Measurements from ENCODE around the gene TNF.
A peak's percentile ranks its signal among the peaks of the same experiment; 100 is the strongest.

TNF gene

DNA sequence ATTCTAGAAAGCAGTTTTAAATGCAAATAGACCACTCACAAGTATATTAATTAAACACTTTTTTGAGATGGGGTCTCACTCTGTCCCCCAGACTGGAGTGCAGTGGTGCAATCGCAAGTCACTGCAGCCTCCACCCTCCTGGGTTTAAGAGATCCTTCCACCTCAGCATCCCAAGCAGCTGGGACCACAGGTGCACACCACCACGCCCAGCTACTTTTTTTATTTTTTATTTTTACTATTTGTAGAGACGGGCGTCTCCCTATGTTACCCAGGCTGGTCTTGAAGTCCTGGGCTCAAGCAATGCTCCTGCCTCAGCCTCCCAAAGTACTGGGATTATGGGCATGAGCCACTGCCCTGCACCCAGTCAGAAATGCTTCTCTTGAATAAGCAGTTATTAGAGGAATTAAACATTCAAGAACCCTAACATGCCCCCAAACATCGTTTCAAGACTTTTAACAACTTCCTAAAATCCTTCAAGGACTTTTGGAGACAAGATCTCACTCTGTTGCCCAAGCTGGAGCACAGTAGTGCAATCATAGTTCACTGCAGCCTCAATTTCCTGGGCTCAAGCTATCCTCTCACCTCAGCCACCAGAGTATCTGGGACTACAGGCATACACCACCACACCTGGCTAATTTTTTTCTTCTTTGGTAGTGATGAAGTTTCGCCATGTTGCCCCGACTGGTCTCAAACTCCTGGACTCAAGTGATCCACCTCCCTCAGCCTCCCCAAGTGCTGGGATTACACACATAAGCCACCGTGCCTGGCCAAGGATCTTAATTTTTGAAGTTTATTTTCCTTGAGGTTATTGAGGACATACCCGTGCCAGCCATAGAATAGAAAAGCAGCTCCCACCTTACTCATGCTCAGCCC is 43.4 kb upstream of the TNF start:
- CTCF ChIA-PET, result interaction anchor here (0.8 to 1.6 kb wide), 4 partner anchors 15 to 158 kb away, joined by 3 read pairs; partner anchors contain the start of gene ATP6V1G2

DNA sequence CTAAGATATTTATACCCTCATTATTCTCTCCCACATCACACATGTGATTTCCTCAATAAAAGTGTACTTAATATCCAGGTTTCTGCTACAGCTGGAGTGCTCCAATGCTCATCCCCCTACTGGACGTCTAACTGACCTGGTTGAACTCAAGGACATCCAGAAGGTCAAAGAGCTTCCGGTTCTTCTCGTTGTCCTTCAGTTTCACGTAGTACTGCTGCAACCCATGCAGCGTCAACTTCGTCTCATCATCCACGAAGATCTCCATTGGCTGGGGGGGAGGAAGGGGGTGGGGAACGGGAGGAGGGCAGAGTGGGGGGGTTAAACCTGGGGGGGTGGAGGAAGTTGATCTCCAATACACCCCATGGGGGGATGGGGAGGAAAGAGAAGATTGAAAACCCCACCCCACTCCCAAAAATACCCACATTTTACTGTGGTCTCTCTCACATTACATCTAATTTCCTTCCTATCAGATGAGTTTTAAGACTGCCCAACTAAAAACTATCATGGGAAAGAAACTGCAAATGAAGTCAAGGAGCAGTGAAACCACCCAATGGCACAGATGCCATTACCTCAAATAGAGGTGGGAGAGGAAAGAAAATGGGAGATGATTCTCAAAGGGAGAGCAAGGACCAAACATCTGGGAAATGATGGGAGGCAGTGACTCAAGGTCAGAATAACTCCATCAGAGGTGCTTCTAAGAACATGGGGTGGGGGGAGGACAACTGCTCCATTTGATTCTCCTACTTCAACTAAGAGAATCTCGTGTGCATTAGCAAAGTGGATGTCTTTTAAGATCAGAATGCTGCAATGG is 42.5 kb upstream of the TNF start:
- peak overlapping the region; percentile 4 for H3K27ac ChIP-seq (ENCODE audit: extremely low read depth, low read depth, low read length)
- H3K4me3 ChIP-seq (ENCODE audit: low read depth, low read length), result no peak overlapping the region
- CTCF ChIA-PET, result interaction anchor here (0.9 to 1.6 kb wide), 2 partner anchors 14 to 65 kb away, joined by 3 read pairs; partner anchors contain the start of gene ATP6V1G2
- POLR2A ChIA-PET, result interaction anchor here (0.6 to 6.3 kb wide), 4 partner anchors 9 to 1439 kb away, joined by 3 to 112 read pairs (median 4); partner anchors contain the start of genes DDX39B and LSM2
- H3K4me1 ChIP-seq (ENCODE audit: control insufficient read depth, insufficient read depth, low read length), result no peaks in the 10 kb centered on the region
- no peaks in the 10 kb centered on the region for H3K9me3 ChIP-seq (ENCODE audit: control insufficient read depth, insufficient read depth, low read depth, low read length)
- H3K36me3 ChIP-seq (ENCODE audit: control insufficient read depth in 2 of 2, insufficient read depth in 1 of 2, low read length in 2 of 2), result peaks cover 70 to 88% of the 10 kb centered on the region in 2 experiments
- TF ChIP-seq ZNF433 (tag by site-specific recombination; IDR thresholded peaks at IDR 0.05; ENCODE audit: low read depth) (no peak), KLF8 (tag by site-specific recombination; IDR thresholded peaks at IDR 0.05) (peak; percentile 21; the same call in 1 of the 2 replicates), ZNF629 (tag by site-specific recombination; IDR thresholded peaks at IDR 0.05) (no peak), ZNF600 (tag by site-specific recombination; IDR thresholded peaks at IDR 0.05) (no peak)
- TF ChIP-seq, protein P1, sequence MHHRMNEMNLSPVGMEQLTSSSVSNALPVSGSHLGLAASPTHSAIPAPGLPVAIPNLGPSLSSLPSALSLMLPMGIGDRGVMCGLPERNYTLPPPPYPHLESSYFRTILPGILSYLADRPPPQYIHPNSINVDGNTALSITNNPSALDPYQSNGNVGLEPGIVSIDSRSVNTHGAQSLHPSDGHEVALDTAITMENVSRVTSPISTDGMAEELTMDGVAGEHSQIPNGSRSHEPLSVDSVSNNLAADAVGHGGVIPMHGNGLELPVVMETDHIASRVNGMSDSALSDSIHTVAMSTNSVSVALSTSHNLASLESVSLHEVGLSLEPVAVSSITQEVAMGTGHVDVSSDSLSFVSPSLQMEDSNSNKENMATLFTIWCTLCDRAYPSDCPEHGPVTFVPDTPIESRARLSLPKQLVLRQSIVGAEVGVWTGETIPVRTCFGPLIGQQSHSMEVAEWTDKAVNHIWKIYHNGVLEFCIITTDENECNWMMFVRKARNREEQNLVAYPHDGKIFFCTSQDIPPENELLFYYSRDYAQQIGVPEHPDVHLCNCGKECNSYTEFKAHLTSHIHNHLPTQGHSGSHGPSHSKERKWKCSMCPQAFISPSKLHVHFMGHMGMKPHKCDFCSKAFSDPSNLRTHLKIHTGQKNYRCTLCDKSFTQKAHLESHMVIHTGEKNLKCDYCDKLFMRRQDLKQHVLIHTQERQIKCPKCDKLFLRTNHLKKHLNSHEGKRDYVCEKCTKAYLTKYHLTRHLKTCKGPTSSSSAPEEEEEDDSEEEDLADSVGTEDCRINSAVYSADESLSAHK (tag by site-specific recombination; IDR thresholded peaks at IDR 0.05), result peak; percentile 97

More for the DNA sequence above, 43.4 kb upstream of the TNF start:
- no peaks in the 10 kb centered on the region for H3K9me3 ChIP-seq (ENCODE audit: control insufficient read depth, insufficient read depth, low read depth, low read length)
- H3K36me3 ChIP-seq (ENCODE audit: control insufficient read depth in 2 of 2, insufficient read depth in 1 of 2, low read length in 2 of 2), result peaks cover 62 to 80% of the 10 kb centered on the region in 2 experiments
- no peaks in the 10 kb centered on the region; the same call in 1 of the 2 replicates for H3K4me1 ChIP-seq (ENCODE audit: control insufficient read depth, insufficient read depth, low read length)
- H3K4me3 ChIP-seq (ENCODE audit: low read depth, low read length), result no peak overlapping the region
- POLR2A ChIA-PET, result interaction anchor here (0.6 to 6.3 kb wide), 8 partner anchors 10 to 1440 kb away, joined by 3 to 112 read pairs (median 4); partner anchors contain the start of genes ATP6V1G2, DDX39B, LSM2 and MICB
- H3K27ac ChIP-seq (ENCODE audit: extremely low read depth, low read depth, low read length), result no peak overlapping the region
- 0 out of 2 replicates have a peak, but pooled peaks have one; percentile 5 for TF ChIP-seq IKZF3 (tag by site-specific recombination; IDR thresholded peaks at IDR 0.05)
- TF ChIP-seq, protein P2, sequence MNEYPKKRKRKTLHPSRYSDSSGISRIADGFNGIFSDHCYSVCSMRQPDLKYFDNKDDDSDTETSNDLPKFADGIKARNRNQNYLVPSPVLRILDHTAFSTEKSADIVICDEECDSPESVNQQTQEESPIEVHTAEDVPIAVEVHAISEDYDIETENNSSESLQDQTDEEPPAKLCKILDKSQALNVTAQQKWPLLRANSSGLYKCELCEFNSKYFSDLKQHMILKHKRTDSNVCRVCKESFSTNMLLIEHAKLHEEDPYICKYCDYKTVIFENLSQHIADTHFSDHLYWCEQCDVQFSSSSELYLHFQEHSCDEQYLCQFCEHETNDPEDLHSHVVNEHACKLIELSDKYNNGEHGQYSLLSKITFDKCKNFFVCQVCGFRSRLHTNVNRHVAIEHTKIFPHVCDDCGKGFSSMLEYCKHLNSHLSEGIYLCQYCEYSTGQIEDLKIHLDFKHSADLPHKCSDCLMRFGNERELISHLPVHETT (tag by site-specific recombination; IDR thresholded peaks at IDR 0.05), result no peak
- TF ChIP-seq, protein P3, sequence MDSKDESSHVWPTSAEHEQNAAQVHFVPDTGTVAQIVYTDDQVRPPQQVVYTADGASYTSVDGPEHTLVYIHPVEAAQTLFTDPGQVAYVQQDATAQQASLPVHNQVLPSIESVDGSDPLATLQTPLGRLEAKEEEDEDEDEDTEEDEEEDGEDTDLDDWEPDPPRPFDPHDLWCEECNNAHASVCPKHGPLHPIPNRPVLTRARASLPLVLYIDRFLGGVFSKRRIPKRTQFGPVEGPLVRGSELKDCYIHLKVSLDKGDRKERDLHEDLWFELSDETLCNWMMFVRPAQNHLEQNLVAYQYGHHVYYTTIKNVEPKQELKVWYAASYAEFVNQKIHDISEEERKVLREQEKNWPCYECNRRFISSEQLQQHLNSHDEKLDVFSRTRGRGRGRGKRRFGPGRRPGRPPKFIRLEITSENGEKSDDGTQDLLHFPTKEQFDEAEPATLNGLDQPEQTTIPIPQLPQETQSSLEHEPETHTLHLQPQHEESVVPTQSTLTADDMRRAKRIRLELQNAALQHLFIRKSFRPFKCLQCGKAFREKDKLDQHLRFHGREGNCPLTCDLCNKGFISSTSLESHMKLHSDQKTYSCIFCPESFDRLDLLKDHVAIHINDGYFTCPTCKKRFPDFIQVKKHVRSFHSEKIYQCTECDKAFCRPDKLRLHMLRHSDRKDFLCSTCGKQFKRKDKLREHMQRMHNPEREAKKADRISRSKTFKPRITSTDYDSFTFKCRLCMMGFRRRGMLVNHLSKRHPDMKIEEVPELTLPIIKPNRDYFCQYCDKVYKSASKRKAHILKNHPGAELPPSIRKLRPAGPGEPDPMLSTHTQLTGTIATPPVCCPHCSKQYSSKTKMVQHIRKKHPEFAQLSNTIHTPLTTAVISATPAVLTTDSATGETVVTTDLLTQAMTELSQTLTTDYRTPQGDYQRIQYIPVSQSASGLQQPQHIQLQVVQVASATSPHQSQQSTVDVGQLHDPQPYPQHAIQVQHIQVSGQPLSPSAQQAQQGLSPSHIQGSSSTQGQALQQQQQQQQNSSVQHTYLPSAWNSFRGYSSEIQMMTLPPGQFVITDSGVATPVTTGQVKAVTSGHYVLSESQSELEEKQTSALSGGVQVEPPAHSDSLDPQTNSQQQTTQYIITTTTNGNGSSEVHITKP (tag by site-specific recombination; IDR thresholded peaks at IDR 0.05), result peak; percentile 74
- TF ChIP-seq HOXC10 (CRISPR knock-in tag; IDR thresholded peaks at IDR 0.05), result no peak
- peak; percentile 43; the same call in 1 of the 2 replicates for TF ChIP-seq WT1 (tag by site-specific recombination; IDR thresholded peaks at IDR 0.05)
